ENCODE results near the gene SCRN2. TPM values are rescaled to one million over a fixed set of nuclear protein-coding genes. Genes with fewer than 3 reads are reported as not detected.
A peak's percentile ranks its signal among the peaks of the same experiment; 100 is the strongest.

The SCRN2 gene
- total RNA-seq, 6 experiments from 2014 or later, result 33.9 to 46.6 (median 39.1) TPM

DNA sequence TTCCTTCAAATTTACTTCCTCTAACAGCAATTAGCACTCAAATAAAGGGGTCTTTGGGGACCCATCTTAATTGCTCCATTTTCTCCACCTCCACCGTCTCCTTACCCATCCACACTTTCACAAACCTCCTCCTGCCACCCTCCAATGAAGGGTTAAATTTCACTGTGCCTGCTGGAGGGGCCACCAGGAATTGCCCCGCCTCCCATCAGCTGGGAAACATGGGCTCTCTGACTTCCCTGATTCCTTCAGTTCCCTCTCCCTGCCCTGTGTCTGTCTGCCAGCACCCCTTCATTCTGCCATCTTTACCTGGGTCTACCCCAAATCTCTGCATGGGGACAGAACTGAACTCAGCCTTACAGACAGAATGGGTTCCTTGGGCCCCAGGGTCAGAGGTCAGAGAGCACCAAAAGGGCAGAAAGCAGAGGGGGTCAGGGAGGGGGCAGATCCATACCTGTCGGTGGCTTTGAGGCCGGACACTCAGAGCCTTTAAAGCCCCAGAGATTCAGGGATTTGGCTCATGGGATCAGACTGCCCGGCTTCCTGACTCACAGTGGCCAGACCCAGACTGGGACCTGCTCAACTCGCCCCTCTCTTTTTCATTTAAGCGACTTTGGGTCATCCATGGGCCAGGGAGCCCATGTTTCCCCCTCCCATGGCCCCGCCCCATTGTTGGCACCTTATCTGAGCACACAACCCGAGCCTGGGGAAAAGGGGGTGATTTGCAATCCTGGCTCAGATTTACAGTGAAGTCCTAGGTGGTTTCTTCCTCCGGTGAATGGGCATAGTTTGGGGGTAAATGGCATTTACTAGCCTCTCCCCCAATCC is 37.3 kb upstream of the SCRN2 start:
- Mint-ChIP-seq H3K36me3 (ENCODE audit: low read depth) (no peaks in the 10 kb centered on the region), H3K27me3 (ENCODE audit: insufficient read depth) (peaks cover 6% of the 10 kb centered on the region; the same call in 1 of the 2 replicates), H3K27ac (peak overlapping the region; percentile 52), H3K4me3 (peak overlapping the region; percentile 10; the same call in 1 of the 2 replicates), H3K4me1 (ENCODE audit: low read depth) (peaks cover 59% of the 10 kb centered on the region), H3K9me3 (no peaks in the 10 kb centered on the region)
- no peak for DNase-seq
- TF ChIP-seq, protein P1, sequence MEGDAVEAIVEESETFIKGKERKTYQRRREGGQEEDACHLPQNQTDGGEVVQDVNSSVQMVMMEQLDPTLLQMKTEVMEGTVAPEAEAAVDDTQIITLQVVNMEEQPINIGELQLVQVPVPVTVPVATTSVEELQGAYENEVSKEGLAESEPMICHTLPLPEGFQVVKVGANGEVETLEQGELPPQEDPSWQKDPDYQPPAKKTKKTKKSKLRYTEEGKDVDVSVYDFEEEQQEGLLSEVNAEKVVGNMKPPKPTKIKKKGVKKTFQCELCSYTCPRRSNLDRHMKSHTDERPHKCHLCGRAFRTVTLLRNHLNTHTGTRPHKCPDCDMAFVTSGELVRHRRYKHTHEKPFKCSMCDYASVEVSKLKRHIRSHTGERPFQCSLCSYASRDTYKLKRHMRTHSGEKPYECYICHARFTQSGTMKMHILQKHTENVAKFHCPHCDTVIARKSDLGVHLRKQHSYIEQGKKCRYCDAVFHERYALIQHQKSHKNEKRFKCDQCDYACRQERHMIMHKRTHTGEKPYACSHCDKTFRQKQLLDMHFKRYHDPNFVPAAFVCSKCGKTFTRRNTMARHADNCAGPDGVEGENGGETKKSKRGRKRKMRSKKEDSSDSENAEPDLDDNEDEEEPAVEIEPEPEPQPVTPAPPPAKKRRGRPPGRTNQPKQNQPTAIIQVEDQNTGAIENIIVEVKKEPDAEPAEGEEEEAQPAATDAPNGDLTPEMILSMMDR (IDR thresholded peaks at IDR 0.05), result no peak

DNA sequence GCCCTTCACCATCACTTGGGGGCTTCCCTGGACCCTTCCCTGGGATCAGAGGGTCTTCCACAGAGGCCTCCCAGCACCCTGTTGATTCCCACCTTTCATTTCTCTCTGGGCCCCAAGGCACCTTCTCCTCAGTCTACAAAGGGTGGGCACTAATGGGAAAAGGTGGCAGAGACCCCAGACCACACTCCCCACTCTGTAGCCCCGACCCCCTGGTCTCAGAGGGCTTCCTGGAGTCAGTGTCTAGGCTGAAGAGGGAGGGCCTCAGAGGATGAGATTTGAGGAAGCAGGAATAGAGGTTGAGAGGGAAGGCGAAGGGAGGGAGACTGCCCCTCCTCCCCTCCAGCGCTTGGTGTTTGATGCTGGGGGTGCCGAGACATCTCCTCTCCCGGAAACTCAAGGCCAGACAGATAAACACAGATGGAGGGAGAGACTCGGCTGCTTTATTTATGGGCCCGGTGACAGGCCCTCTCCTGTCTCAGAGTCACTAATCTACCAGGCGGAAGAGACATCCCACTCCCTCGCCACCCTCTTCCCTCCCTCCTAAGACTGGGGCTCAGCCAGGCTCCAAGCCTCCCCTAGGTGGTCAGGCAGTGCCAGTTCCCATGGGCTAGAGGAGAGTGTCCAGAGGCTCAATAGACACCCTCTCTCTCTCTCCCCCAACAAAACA is 36.4 kb upstream of the SCRN2 start:
- H3K36me3 Mint-ChIP-seq (ENCODE audit: low read depth), result no peaks in the 10 kb centered on the region
- no peak for DNase-seq
- H3K27me3 Mint-ChIP-seq (ENCODE audit: insufficient read depth), result peaks cover 8% of the 10 kb centered on the region; the same call in 1 of the 2 replicates
- H3K4me3 Mint-ChIP-seq, result no peak overlapping the region
- peaks cover 55% of the 10 kb centered on the region for H3K4me1 Mint-ChIP-seq (ENCODE audit: low read depth)
- H3K27ac Mint-ChIP-seq, result peak overlapping the region; percentile 50; the same call in 1 of the 2 replicates
- no peaks in the 10 kb centered on the region for H3K9me3 Mint-ChIP-seq
- TF ChIP-seq, protein P1 (IDR thresholded peaks at IDR 0.05), result no peak

DNA sequence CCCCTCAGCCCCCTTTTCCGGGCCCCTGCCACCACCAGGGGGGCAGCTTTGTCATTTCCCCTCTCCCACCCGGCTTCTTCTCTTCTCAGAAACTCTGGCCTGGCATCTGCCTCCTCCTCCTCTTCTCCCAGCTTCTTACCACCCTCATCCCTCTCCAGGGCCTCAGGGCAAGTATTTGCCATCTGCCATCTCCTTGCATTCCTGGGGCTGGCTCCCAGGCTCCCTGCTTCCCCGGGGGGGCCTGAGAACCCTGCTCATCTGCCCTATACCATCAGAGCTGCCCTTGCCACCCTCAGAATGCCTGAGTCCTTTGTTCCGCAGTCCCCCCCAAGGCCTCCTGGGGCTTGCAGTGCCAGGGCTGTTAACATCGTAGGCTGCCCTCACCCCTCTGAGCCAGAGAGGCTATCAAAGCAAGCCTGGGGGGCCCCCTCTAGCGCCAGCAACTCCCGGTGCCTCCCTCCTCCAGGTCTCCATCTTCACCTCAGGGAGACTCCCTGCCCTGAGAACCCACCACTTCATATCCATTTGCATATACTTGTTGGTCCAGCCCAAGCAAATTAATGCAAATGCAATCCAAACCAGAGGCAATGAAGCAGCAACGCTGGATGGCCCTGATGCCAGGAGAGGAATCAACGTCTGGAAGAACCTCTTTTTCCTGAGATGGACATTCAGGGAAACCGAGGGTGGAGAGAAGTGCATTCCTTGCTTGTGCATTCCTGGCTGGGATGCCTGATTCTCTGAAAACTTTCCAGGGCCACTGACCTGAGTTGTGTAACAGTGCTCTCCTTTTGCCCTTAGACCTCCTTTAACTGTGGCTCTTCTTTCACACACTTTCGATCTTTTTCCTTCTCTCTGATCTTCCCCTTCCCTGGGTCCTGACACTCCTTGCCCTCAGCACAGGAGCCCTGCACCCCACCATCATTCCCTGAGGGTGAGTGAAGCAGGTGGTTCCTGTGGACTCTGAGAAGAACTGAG is 34.2 kb upstream of the SCRN2 start:
- TF ChIP-seq, protein P1 (IDR thresholded peaks at IDR 0.05), result no peak
- H3K4me1 Mint-ChIP-seq (ENCODE audit: low read depth), result peaks cover 54% of the 10 kb centered on the region
- H3K4me3 Mint-ChIP-seq, result no peak overlapping the region; the same call in 1 of the 2 replicates
- H3K27me3 Mint-ChIP-seq (ENCODE audit: insufficient read depth), result peaks cover 20% of the 10 kb centered on the region
- H3K9me3 Mint-ChIP-seq, result no peaks in the 10 kb centered on the region
- no peak overlapping the region for H3K27ac Mint-ChIP-seq
- DNase-seq, result no peak
- no peaks in the 10 kb centered on the region for H3K36me3 Mint-ChIP-seq (ENCODE audit: low read depth)

DNA sequence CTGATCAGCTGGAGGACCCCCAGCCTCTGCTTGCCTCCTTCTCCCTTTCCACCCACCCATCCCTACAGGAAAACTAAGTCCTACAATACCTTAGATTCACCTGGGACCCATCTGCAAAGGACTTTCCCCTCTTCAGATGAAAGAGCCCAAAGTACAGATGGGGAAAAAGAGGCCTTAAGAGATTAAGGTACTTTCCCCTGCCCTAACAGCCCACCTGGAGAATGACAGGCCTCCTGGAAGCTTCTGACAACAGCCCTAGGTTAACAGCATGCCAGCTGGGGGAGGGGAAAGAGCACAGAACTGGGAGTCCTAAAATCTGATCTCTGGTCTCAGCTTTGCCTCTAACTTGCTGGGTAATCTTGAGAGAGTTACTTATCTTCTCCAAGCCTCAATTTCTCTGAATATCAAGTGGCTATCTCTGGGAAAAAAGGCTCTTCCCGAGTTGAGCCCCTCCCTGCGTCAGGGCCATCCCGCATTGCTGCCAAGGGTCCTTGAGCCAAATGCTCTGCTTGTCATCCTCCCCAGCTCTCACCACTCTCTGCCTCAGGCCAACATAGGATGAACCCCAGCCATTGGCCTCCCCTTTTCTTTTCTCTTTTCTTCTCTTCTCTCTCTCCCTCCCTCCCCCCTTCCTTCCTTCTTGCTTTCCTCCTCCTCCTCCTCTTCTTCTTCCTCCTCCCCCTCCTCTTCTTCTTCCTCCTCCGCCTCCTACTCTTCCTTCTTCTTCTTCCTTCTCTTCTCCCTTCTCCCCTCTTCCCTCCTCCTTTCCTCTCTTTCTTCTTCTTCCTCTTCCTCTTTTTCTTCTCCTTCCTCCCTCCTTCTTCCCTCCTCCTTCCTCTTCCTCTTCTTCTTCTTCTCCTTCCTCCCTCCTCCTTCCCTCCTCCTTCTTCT is 32.4 kb upstream of the SCRN2 start:
- Mint-ChIP-seq H3K36me3 (ENCODE audit: low read depth) (no peaks in the 10 kb centered on the region), H3K4me1 (ENCODE audit: low read depth) (peaks cover 49% of the 10 kb centered on the region), H3K27ac (no peak overlapping the region), H3K27me3 (ENCODE audit: insufficient read depth) (peaks cover 22% of the 10 kb centered on the region), H3K4me3 (no peak overlapping the region), H3K9me3 (no peaks in the 10 kb centered on the region)
- DNase-seq, result no peak
- TF ChIP-seq, protein P1 (IDR thresholded peaks at IDR 0.05), result no peak
